ENCODE measurements around the gene CDKN2D.

DNA sequence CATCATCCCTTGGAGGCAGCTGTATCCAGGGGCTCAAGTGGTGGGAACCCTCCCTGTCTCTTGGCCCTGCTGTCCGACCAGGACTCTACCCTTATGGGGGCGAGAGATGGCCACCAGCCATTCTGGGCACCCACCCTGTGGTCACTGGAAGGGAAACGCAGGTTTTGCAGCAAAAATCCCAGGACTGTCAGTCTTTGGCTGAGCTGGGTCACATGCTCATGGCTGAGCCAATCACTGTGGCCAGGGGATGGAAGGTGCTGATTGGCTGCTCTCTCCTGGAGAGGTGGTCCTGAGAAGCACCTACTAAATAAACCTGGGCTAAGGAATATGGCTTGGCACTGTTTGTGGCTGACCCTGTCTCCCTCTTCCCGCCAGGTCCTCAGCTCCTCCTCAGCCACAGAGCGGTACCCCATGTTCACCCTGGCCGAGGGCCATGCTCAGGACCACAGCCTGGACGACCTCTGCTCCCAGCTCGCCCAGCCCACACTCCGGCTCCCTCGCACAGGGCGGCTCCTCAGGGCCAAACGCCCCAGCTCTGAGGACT is 16.2 kb downstream of the CDKN2D start:
- TF ChIP-seq, protein P1, sequence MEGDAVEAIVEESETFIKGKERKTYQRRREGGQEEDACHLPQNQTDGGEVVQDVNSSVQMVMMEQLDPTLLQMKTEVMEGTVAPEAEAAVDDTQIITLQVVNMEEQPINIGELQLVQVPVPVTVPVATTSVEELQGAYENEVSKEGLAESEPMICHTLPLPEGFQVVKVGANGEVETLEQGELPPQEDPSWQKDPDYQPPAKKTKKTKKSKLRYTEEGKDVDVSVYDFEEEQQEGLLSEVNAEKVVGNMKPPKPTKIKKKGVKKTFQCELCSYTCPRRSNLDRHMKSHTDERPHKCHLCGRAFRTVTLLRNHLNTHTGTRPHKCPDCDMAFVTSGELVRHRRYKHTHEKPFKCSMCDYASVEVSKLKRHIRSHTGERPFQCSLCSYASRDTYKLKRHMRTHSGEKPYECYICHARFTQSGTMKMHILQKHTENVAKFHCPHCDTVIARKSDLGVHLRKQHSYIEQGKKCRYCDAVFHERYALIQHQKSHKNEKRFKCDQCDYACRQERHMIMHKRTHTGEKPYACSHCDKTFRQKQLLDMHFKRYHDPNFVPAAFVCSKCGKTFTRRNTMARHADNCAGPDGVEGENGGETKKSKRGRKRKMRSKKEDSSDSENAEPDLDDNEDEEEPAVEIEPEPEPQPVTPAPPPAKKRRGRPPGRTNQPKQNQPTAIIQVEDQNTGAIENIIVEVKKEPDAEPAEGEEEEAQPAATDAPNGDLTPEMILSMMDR (CRISPR knock-in tag; IDR thresholded peaks at IDR 0.05): no peak
- TF ChIP-seq HCFC1 (IDR thresholded peaks at IDR 0.05; ENCODE audit: low read depth, low read length) (no peak), CREB1 (IDR thresholded peaks at IDR 0.05) (no peak), CREB1 (CRISPR knock-in tag; IDR thresholded peaks at IDR 0.05) (no peak), DNMT1 (CRISPR knock-in tag; IDR thresholded peaks at IDR 0.05) (no peak), ZNF713 (CRISPR knock-in tag; IDR thresholded peaks at IDR 0.05) (no peak), ZNF558 (CRISPR knock-in tag; IDR thresholded peaks at IDR 0.05; ENCODE audit: borderline replicate concordance) (no peak), CHD2 (IDR thresholded peaks at IDR 0.05; ENCODE audit: low read depth, low read length) (no peak), MAFF (IDR thresholded peaks at IDR 0.05; ENCODE audit: low read depth, low read length) (no peak), BCL6 (CRISPR knock-in tag; IDR thresholded peaks at IDR 0.05) (no peak), ZNF432 (CRISPR knock-in tag; IDR thresholded peaks at IDR 0.05; ENCODE audit: borderline replicate concordance) (no peak), SRF (IDR thresholded peaks at IDR 0.05; ENCODE audit: low read depth, low read length) (no peak), KAT7 (CRISPR knock-in tag; IDR thresholded peaks at IDR 0.05; ENCODE audit: borderline replicate concordance) (no peak)
- TF ChIP-seq, protein P2, sequence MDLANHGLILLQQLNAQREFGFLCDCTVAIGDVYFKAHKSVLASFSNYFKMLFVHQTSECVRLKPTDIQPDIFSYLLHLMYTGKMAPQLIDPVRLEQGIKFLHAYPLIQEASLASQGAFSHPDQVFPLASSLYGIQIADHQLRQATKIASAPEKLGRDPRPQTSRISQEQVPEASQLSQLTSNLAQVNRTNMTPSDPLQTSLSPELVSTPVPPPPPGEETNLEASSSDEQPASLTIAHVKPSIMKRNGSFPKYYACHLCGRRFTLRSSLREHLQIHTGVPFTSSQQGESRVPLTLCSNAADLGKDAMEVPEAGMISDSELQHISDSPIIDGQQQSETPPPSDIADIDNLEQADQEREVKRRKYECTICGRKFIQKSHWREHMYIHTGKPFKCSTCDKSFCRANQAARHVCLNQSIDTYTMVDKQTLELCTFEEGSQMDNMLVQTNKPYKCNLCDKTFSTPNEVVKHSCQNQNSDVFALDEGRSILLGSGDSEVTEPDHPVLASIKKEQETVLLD (CRISPR knock-in tag; IDR thresholded peaks at IDR 0.05; ENCODE audit: low read depth): no peak

Measured in HepG2 (cell line).